Pancreas (tissue), 10 donors: ENCODE results near the gene STEAP1. TPM values are rescaled to one million over a fixed set of nuclear protein-coding genes. Genes with fewer than 3 reads are reported as not detected.
A peak's percentile ranks its signal among the peaks of the same experiment; 100 is the strongest.
"Not testable (repeated sequence)": the region's sequence is repeated elsewhere in the genome, so short reads cannot be mapped to it uniquely, and the experiment has no call there.

ENCODE experiments used
- ATAC-seq, 4 donors: fragments of 200-7000 bp; cut with Tn5 transposase; one replicate each; pipeline versions ENCODE4 v1.8.0 to v1.9.1; 2020; ENCODE audit warnings: mild to moderate bottlenecking in 4 of 4, moderate library complexity in 4 of 4
- DNase-seq, 6 donors: peaks; one replicate each; pipeline ENCODE4 v3.0.0-alpha.2; 2020
- FAIRE-seq: peaks from 2 replicates; lab custom pipeline; 2012; peaks lifted over from hg19 to GRCh38; lab: Jason Lieb, UNC
- H3K27ac ChIP-seq, 4 donors: fragments of 200-600 bp; sonication (generic); 1 replicate in 3 of 4; 2 replicates in 1 of 4; pipeline versions ENCODE4 v1.5.0 to v1.8.0; 2020
- H3K27me3 ChIP-seq, 4 donors: fragments of 200-600 bp; one replicate each; pipeline ENCODE4 v1.8.0; 2021
- H3K36me3 ChIP-seq, 3 donors: fragments of 200-600 bp; sonication (generic) in 1 of 3; one replicate each; pipeline versions ENCODE4 v1.5.0 to v1.8.0; 2020 to 2021
- H3K4me1 ChIP-seq, 3 donors: fragments of 200-600 bp; one replicate each; pipeline ENCODE4 v1.8.0; 2021
- H3K4me3 ChIP-seq, 4 donors: fragments of 200-600 bp; sonication (generic) in 2 of 4; one replicate each; pipeline versions ENCODE4 v1.5.0 to v1.8.0; 2020 to 2021
- H3K9me3 ChIP-seq, 4 donors: fragments of 200-600 bp; one replicate each; pipeline ENCODE4 v1.8.0; 2021
- CTCF ChIP-seq, 4 donors: fragments of 200-600 bp; sonication (generic) in 3 of 4; IDR thresholded peaks; one replicate each; pipeline versions ENCODE4 v1.5.0 to v1.8.0; 2021; ENCODE audit warnings: antibody characterized with exemption in 4 of 4
- WGBS, 2 donors: extraction: QIAGEN DNeasy Blood & Tissue Kit; methylation state at CpG; one replicate each; pipeline ENCODE4 v1.1.7; 2013; 5-methylcytosine and 5-hydroxymethylcytosine counted together
- intact Hi-C, 3 donors: fragments of 100-400 bp; cut with DNase I; formaldehyde crosslinking; loops; one replicate each; pipeline versions ENCODE4 v1.11.1 to v1.14.2; 2022
- polyA plus RNA-seq, 2 donors: library from polyadenylated mRNA; stranded (reverse); fragments of 200-250 nt; gene quantifications; one replicate each; pipeline ENCODE4 v1.2.3, GENCODE V29; 2013
- total RNA-seq, 6 donors: library from RNA; stranded (reverse); fragmentation: NEBNext Ultra II Directional in 4 of 6; extraction: Animal tissue kit (Norgen Biotek cat#: 25700) in 4 of 6; gene quantifications; one replicate each; pipeline versions ENCODE4 v1.2.1 to v1.2.4, GENCODE V29; 2021 to 2023
- donor health status: healthy with polysubstance abuse.
- donor health status: DM: no; HTN: no; CAD: no; lungs with moderate emphysema.
- donor health status: DM: no; HTN: no; CAD: no.
- donor health status: control.
- donor health status: control.
- donor health status: Bipolar disorder and iron deficiency.
- donor health status: DM: yes; HTN: yes; CAD: no.
- donor health status: DM: no; HTN: no; CAD: no.
- donor health status: DM: no; HTN: no; CAD: no.
- donor health status: DM: yes; HTN: yes; CAD: no.

Gene STEAP1
- total RNA-seq (1 to 10 TPM; 1.4 to 8.3 (median 4.0) TPM), polyA plus RNA-seq (1 to 10 TPM; 1.1 to 2.3 TPM)

- not testable (repeated sequence) for FAIRE-seq, H3K27me3 ChIP-seq, H3K9me3 ChIP-seq, H3K36me3 ChIP-seq, H3K4me1 ChIP-seq
- Histone ChIP-seq H3K4me3 (peak within 1 kb of the TSS; percentile 20 to 62 (median 37)), H3K27ac (peak within 1 kb of the TSS; percentile 42 to 74 (median 48))
- 4 to 7% methylated on average over 51 to 58 of the region's 58 CpGs for WGBS, 2 donors
- TF ChIP-seq CTCF (IDR thresholded peaks at IDR 0.05), result peak; percentile 91 to 95 (median 92)
- intact Hi-C loops, result loop anchor here in 2 of 3 donors (5.0 to 10.0 kb wide), 2 partner anchors 271 to 278 kb away; no protein-coding TSS in a partner anchor
- DNase-seq, result peak; percentile 85 to 99 (median 93)
- ATAC-seq, result peak; percentile 98 to 99 (median 98)
Observed at GRCh38 chr7:90153943-90154771, at the start of gene STEAP1. TSS of gene STEAP1 (plus strand) at chr7:90154469. CDS start at chr7:90159789, 5,320 bp downstream.

GRCh38 chr7:90114972-90115371, 39.3 kb upstream of the STEAP1 start:
- H3K27me3 ChIP-seq, ATAC-seq, H3K9me3 ChIP-seq, DNase-seq, intact Hi-C loops, H3K4me3 ChIP-seq, H3K36me3 ChIP-seq, H3K27ac ChIP-seq, H3K4me1 ChIP-seq: not testable (repeated sequence)
- peak in 1 of 4 donors; percentile 14 for TF ChIP-seq CTCF (IDR thresholded peaks at IDR 0.05)
- WGBS, 2 donors, result no CpG with 5 or more reads among the region's 1 CpG
- peak; percentile 99 for FAIRE-seq

GRCh38 chr7:90118551-90119177, 35.6 kb upstream of the STEAP1 start:
- ATAC-seq (peak; percentile 72 to 84 (median 76)), DNase-seq (peak in 3 of 6 donors; percentile 16 to 66 (median 55))
- FAIRE-seq, H3K9me3 ChIP-seq, H3K27me3 ChIP-seq, H3K27ac ChIP-seq, intact Hi-C loops, H3K36me3 ChIP-seq, H3K4me1 ChIP-seq: not testable (repeated sequence)
- H3K4me3 ChIP-seq, result peak overlapping the region; percentile 15 to 62 (median 35)
- WGBS, 2 donors, result 1 to 2% methylated on average over 45 to 48 of the region's 48 CpGs

- FAIRE-seq, result no peak
- intact Hi-C loops, result no loop called here
- Histone ChIP-seq H3K9me3 (no peaks in the 10 kb centered on the region), H3K27me3 (no peaks in the 10 kb centered on the region), H3K4me1 (no peaks in the 10 kb centered on the region), H3K27ac (no peak overlapping the region), H3K36me3 (no peaks in the 10 kb centered on the region), H3K4me3 (peak overlapping the region; percentile 24 to 62 (median 40))
- peak; percentile 39 to 75 (median 51) for DNase-seq
- ATAC-seq, result peak; percentile 73 to 89 (median 88)
- no peak for TF ChIP-seq CTCF (IDR thresholded peaks at IDR 0.05)
- 1% methylated on average over 55 to 58 of the region's 58 CpGs for WGBS, 2 donors
Observed at GRCh38 chr7:90119178-90119971, 34.9 kb upstream of the STEAP1 start.

- DNase-seq, H3K9me3 ChIP-seq, H3K27ac ChIP-seq, H3K27me3 ChIP-seq, ATAC-seq, H3K4me1 ChIP-seq, FAIRE-seq, intact Hi-C loops, H3K36me3 ChIP-seq: not testable (repeated sequence)
- peak overlapping the region in 1 of 4 donors; percentile 62 for H3K4me3 ChIP-seq
- 36 to 46% methylated on average over 4 of the region's 4 CpGs for WGBS, 2 donors
Observed at GRCh38 chr7:90120205-90120604, 34.1 kb upstream of the STEAP1 start.

- H3K4me1 ChIP-seq, ATAC-seq, DNase-seq, H3K27ac ChIP-seq, H3K36me3 ChIP-seq, intact Hi-C loops, H3K27me3 ChIP-seq, FAIRE-seq, H3K9me3 ChIP-seq, H3K4me3 ChIP-seq: not testable (repeated sequence)
- 79 to 85% methylated on average over 8 of the region's 8 CpGs for WGBS, 2 donors
Observed at GRCh38 chr7:90131746-90132145, 22.5 kb upstream of the STEAP1 start.

GRCh38 chr7:90147079-90147960, 6.9 kb upstream of the STEAP1 start:
- H3K27me3 ChIP-seq, H3K36me3 ChIP-seq, FAIRE-seq, DNase-seq, H3K4me3 ChIP-seq, H3K9me3 ChIP-seq, intact Hi-C loops, ATAC-seq, H3K4me1 ChIP-seq, H3K27ac ChIP-seq: not testable (repeated sequence)
- WGBS, 2 donors, result 77 to 83% methylated on average over 12 to 13 of the region's 14 CpGs
